Mesothelial cell of epicardium (in vitro differentiated cells): ENCODE measurements around the gene KHDC4. TPM values are rescaled to one million over a fixed set of nuclear protein-coding genes. Genes with fewer than 3 reads are reported as not detected.

ENCODE experiments used
- DNase-seq, 2 experiments: peaks; one replicate each; pipeline ENCODE4 v3.0.0; 2021; ENCODE audit warnings: low spot score in 2 of 2; ENCODE audit not compliant: unreplicated experiment in 2 of 2
- H3K27ac Mint-ChIP-seq: 2 replicates; pipeline ENCODE4 v1.8.0; 2021; ENCODE audit warnings: mixed read lengths
- H3K27me3 Mint-ChIP-seq: 2 replicates; pipeline ENCODE4 v1.8.0; 2021; ENCODE audit warnings: low read depth, mixed read lengths
- H3K36me3 Mint-ChIP-seq: 2 replicates; pipeline ENCODE4 v1.8.0; 2021; ENCODE audit warnings: mixed read lengths
- H3K4me1 Mint-ChIP-seq: 2 replicates; pipeline ENCODE4 v1.8.0; 2021; ENCODE audit warnings: mixed read lengths
- H3K4me3 Mint-ChIP-seq: 2 replicates; pipeline ENCODE4 v1.8.0; 2021; ENCODE audit warnings: mild to moderate bottlenecking, moderate library complexity, mixed read lengths
- H3K9me3 Mint-ChIP-seq: 2 replicates; pipeline ENCODE4 v1.8.0; 2021; ENCODE audit warnings: mixed read lengths
- CTCF ChIP-seq: fragments of 200-600 bp; sonication (generic); IDR thresholded peaks from one replicate; pipeline ENCODE4 v1.5.0; 2021; ENCODE audit warnings: antibody characterized with exemption; ENCODE audit not compliant: unreplicated experiment
- total RNA-seq: library from RNA; stranded (reverse); gene quantifications from 3 replicates; pipeline ENCODE4 v1.2.1, GENCODE V29; 2021

Gene KHDC4
- total RNA-seq, 1 donor from 2014 or later, result 70.1 TPM

- TF ChIP-seq CTCF, result peak; percentile 15
- no peak for DNase-seq
- Mint-ChIP-seq H3K36me3 (no peaks in the 10 kb centered on the region), H3K27ac (no peak overlapping the region), H3K9me3 (no peaks in the 10 kb centered on the region), H3K27me3 (peaks cover 34% of the 10 kb centered on the region), H3K4me1 (no peaks in the 10 kb centered on the region), H3K4me3 (no peak overlapping the region)
Measured at GRCh38 chr1:155882766-155883165, 51.4 kb downstream of the KHDC4 start.

- Mint-ChIP-seq H3K27ac (no peak overlapping the region), H3K27me3 (peaks cover 34% of the 10 kb centered on the region), H3K4me3 (no peak overlapping the region), H3K9me3 (no peaks in the 10 kb centered on the region), H3K4me1 (no peaks in the 10 kb centered on the region), H3K36me3 (no peaks in the 10 kb centered on the region)
- DNase-seq, result no peak
- no peak for TF ChIP-seq CTCF
Measured at GRCh38 chr1:155882235-155882634, 52.0 kb downstream of the KHDC4 start.

- Mint-ChIP-seq H3K4me3 (no peak overlapping the region), H3K27me3 (peaks cover 34% of the 10 kb centered on the region), H3K9me3 (no peaks in the 10 kb centered on the region), H3K36me3 (no peaks in the 10 kb centered on the region), H3K27ac (no peak overlapping the region), H3K4me1 (no peaks in the 10 kb centered on the region)
- no peak for DNase-seq
- TF ChIP-seq CTCF, result no peak
Measured at GRCh38 chr1:155880950-155881349, 53.3 kb downstream of the KHDC4 start.

GRCh38 chr1:155880251-155880650, 54.0 kb downstream of the KHDC4 start:
- H3K9me3 Mint-ChIP-seq, result no peaks in the 10 kb centered on the region
- no peaks in the 10 kb centered on the region for H3K36me3 Mint-ChIP-seq
- no peak overlapping the region for H3K4me3 Mint-ChIP-seq
- no peak for DNase-seq
- no peak overlapping the region for H3K27ac Mint-ChIP-seq
- no peaks in the 10 kb centered on the region for H3K4me1 Mint-ChIP-seq
- TF ChIP-seq CTCF, result no peak
- peaks cover 34% of the 10 kb centered on the region for H3K27me3 Mint-ChIP-seq

GRCh38 chr1:155877945-155878344, 56.3 kb downstream of the KHDC4 start:
- no peaks in the 10 kb centered on the region for H3K36me3 Mint-ChIP-seq
- H3K4me3 Mint-ChIP-seq, result no peak overlapping the region
- no peak overlapping the region for H3K27ac Mint-ChIP-seq
- DNase-seq, result no peak
- no peak for TF ChIP-seq CTCF
- no peaks in the 10 kb centered on the region for H3K9me3 Mint-ChIP-seq
- H3K27me3 Mint-ChIP-seq, result peaks cover 27% of the 10 kb centered on the region
- H3K4me1 Mint-ChIP-seq, result no peaks in the 10 kb centered on the region

- Mint-ChIP-seq H3K36me3 (no peaks in the 10 kb centered on the region), H3K9me3 (no peaks in the 10 kb centered on the region), H3K4me1 (no peaks in the 10 kb centered on the region), H3K27me3 (peaks cover 27% of the 10 kb centered on the region), H3K4me3 (no peak overlapping the region), H3K27ac (no peak overlapping the region)
- no peak for DNase-seq
- no peak for TF ChIP-seq CTCF
Measured at GRCh38 chr1:155873860-155874259, 60.4 kb downstream of the KHDC4 start.
